CD4-positive, alpha-beta T cell treated with Interleukin-10 for 1 hour (primary cell): ENCODE measurements around the gene TTC4.

Experiments used
- DNase-seq: peaks from one replicate; pipeline ENCODE4 v3.0.0-alpha.2; 2020

Gene TTC4

GRCh38 chr1:54715493-54716298 lies at the start of gene TTC4:
TSS of gene TTC4 (plus strand) at chr1:54715861. CDS start at chr1:54715909, 48 bp downstream.
- peak; percentile 87 for DNase-seq

DNA sequence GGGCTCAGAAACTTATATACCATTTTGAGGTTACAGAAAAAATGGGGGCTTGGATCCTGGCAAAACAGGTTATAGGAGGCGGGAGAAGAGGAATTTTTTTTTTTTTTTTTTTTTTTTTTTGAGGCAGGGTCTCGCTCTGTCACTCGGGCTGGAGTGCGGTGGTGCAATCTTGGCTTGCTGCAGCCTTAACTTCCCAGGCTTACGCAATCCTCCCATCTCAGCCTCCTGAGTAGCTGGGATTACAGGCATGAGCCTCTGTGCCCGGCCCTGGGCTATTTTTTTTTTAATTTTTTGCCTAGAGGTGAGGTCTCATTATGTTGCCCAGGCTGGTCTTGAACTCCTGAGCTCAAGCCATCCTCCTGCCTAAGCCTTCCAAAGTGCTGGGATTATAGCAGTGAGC lies 49.3 kb upstream of the TTC4 start:
- no peak for DNase-seq

DNA sequence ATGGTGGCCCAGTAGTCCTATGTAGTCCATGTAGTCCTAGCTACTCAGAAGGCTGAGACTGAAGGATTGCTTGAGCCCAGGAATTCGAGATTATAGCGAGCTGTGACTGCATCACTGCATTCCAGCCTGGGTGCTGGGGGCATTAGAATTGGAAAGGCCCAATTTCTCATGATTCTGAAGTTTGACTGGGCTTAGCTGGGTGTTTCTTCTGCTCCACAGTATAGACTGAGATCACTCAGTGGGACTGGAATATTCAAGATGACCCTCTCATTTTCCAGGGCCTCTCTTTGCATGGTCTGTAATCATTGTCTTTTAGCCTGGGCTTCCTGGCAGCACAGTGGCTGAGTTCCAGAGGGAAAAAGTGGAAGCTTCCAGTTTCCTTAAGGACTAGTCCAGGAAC lies 47.9 kb upstream of the TTC4 start:
- DNase-seq, result no peak

- DNase-seq, result no peak
Observed at GRCh38 chr1:54668567-54668966, 47.1 kb upstream of the TTC4 start.

DNA sequence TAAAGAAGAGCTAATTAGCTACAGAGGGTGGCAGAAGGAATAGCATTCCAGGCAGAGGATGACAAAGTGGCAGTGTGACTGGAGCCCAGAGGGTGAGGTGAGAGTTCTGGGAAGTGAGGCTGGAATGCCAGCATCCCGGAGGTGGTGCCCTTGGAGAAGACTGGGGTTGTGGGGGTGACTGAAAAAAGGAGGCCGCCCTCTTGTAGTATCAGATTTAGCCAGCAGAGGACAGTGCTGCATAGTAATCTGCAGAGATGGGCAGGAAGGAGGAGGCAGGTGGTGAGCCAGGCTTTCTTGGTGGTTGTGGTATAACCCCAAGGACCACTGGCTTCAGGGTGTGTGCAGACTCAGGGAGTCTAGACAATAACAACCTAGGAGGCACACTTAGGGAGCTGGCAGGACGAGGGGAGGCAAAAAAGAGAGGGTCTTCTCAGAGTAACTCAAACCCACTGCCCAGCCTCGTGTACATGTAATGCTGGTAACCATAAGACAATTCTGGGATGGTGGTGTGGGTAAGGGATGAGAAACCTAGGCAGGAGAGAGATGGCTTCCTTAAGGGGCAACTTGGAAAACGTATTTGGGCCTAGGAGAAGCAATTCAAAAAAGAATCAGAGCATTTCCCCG lies 43.6 kb upstream of the TTC4 start:
- DNase-seq, result peak; percentile 76

DNA sequence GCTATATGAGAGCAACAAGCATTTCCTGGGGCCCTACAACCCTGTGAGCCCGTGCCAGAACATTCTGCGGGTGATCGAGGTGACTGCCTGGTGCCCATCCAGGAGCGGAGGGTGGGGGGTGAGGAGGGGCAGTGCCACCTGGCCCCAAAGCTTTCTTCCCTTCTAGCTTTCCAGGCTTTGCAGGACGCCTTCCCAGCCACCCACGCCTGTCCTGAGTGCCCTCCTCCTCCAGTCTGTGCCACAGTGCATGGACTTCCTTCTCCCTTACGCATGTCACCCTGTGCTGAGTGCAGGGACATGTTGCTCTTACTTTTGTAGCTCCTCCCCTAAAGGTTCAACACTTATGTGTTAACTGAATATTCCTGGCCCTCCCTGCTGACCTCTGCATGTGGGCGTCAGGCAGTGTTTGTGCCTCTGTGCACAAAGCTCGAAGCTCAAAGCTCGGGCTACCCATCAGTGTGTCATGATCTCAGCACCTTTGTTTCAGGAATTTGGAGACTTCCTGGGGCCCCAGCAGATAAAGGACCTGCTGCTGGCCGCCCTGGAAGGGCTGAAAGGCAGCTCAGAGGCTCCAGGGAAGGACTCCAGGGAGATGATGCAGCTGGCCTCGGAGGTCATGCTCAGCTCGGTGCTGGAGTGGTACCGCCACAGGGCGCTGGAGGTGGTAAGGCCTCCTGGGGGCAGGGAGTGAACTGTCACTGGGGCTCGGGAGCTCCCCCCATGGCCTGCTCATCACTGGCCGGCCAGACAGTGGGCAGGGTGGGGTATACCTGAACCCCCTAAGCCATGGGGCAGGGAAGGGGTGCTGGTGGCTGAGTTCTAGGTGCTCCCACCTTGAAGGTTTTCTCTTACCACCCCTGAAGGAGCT lies 36.7 kb upstream of the TTC4 start:
- DNase-seq, result no peak

DNA sequence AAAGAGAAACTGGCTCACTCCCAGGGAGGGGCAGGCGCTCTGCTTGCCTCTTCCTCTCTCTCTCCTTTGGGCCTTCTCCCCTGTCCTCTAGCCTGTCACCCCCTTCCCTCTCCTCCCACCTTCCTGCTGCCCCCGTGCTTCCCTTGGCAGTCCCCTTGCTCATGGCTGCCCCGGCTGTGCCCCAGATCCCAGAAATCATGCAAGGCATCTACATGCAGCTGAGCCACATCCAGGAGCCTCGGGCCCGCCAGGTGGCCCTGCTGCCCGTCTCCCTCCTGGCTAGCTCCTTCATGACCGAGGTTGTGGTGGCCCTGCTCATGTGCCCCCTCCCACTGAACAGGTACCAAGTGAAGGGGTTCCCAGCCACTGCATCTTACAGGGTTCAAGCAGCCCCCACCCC lies 36.0 kb upstream of the TTC4 start:
- DNase-seq, result no peak

DNA sequence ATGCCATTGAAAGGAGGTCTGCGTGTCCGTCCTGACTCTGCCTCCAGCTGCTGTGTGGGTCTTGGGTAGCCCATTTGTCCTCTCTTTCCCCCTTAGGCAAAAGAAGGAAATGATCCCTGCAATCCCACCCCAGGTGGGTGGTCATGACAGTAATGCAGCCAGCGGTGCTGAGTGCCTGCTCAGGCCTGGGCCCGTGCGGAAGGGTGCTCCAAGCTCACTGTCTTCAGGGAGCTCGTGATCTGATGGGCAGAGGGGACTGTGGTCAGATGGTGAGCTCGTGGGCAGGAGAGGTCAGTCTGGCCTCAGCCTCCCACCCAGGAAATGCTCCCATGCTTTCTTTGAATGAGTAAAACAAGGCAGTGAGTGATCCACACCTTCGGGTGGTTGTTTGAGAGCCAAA lies 35.3 kb upstream of the TTC4 start:
- DNase-seq, result no peak

DNA sequence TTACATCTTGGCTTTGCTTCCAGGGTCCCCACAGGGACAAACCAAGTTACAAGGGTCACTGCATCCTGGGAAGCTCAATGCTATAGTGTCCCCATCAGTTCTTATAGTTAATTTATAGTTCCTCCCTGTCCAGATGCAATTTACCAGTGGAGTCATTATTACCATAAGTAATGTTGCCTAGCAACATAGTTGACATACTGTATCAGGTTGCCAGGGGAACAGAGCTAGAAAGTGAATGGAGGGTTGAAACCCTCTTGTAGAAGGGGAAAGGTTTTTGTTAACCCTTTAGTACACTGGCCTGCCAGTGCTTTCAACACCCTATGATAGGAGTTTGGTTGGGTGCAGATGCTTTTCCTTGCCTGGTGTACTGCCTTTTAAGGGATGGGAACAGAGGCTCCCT lies 34.3 kb upstream of the TTC4 start:
- no peak for DNase-seq

GRCh38 chr1:54683453-54683852 lies 32.2 kb upstream of the TTC4 start:
- DNase-seq, result no peak

- DNase-seq, result no peak
Observed at GRCh38 chr1:54685335-54685905, 30.2 kb upstream of the TTC4 start.

DNA sequence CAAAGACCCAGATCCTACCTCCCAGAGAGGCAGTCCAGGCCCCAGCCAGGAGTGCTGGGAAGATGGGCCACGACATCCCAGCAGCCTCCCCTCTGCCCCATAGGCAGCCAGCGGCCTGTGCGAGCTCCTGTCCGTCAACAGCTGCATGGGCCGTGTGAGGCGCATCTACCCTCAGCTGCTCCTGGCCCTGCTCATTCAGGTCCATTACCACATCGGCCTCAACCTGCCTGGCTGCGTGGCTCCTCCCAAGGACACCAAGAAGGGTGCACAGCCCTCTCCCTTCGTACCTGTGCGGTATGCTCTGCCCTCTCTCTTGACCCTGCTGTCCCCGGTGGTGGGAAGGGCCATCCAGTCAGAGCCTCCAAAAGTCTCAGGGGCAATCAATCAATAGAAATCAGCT lies 29.5 kb upstream of the TTC4 start:
- DNase-seq, result no peak

GRCh38 chr1:54694771-54695170 lies 20.9 kb upstream of the TTC4 start:
- DNase-seq, result no peak

DNA sequence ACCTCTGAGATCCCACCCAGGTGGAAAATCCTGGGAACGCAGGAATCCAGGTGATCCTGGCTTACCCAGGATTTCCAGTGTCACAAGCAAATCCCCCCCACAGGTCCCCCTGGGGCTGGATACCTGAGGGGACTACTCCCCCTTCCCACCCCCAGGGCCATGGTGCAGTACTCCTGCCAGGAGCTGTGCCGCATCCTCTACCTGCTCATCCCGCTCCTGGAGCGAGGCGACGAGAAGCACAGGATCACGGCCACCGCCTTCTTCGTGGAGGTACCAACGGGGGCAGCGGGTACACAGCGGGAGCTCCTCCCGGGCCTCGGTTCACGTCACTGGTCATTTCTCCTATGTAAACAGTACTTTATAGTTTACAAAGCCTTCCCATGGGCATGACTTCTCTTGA lies 20.4 kb upstream of the TTC4 start:
- DNase-seq, result no peak

DNA sequence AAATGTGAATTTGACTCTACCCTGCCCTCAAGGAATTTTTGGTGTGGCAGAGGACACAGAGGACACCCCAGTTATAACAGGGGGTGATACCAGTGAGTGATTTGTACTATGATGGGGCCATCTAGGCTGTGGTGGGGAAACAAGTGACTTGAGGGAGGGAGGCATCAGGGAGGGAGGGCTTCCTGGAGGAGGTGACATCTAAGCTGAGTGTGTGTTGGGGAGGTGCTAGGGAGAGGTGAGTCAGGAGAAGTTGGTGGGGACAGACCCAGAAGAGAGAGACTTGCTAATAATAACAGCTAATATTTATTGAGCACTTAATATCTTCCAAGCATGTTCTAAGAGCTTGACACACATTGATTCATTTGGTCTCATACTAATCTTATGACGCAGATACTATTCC lies 19.9 kb upstream of the TTC4 start:
- no peak for DNase-seq

DNA sequence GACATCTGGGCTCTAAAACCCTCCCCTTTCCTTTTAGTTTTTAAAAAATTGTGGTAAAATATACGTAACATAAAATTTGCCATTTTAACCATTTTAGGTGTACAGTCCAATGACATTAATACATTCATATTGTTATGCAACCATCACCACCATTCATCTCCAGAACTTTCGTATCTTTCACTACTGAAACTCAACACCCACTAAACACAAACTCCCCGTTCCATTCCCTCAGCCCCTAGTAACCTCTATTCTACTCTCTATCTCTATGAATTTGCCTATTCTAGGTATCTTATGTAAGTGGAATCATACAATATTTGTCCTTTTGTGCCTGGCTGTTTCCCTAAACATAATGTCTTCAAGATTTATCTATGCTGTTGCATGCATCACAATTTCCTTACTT lies 19.4 kb upstream of the TTC4 start:
- DNase-seq, result no peak

GRCh38 chr1:54697896-54698295 lies 17.8 kb upstream of the TTC4 start:
- no peak for DNase-seq

- no peak for DNase-seq
Observed at GRCh38 chr1:54698346-54698745, 17.3 kb upstream of the TTC4 start.

DNA sequence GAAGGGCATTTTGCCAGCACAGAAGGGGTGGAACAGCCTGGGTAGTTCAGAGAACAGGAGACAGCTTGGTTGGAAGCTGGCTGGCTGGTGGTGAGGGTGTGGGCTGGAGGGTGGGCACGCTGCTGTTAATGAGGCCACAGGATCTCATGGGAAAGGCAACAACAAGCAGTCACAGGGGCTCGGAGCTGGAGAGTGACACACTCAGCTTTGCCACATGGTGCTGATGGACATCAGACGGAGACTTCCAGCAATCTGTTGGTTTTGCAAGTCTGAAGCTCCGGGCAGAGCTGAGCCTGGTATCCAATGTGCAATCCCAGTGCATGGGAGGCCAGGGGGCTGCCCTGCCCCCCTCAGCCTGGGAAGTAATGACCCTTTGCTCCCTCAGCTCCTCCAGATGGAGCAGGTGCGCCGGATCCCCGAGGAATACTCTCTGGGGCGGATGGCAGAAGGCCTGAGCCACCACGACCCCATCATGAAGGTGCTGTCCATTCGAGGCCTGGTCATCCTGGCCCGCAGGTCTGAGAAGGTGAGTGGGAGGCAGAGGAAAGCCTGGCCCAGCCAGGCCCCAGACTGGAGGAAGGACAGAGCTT lies 15.6 kb upstream of the TTC4 start:
- DNase-seq, result no peak

GRCh38 chr1:54701066-54701465 lies 14.6 kb upstream of the TTC4 start:
- no peak for DNase-seq

- DNase-seq, result no peak
Observed at GRCh38 chr1:54701996-54702395, 13.7 kb upstream of the TTC4 start.

- DNase-seq, result no peak
Observed at GRCh38 chr1:54703471-54703870, 12.2 kb upstream of the TTC4 start.

DNA sequence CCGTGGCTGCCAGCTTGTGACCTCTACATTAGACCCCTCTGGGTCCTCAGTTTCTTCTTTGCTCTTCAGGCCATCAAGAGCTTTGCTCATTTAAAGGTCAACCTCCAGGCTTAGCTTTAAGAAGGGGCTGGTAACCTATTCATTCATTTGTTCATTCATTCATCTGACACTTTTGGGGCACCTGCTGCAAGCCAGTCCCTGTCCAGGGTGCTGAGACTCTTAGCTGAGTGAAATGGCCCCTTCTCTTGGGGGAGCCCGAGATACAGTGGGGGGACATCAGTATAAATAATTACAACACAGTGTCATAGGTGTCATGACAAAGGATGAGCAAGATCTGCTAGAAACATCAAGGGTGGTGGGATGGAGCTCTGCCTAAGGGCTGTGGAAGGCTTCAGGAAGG lies 10.5 kb upstream of the TTC4 start:
- DNase-seq, result no peak
